NB4 (cell line): ENCODE measurements around the gene IDUA.

ENCODE experiments used
- CTCF ChIP-seq: IDR thresholded peaks from one replicate; pipeline ENCODE4 v1.5.1; 2012; ENCODE audit warnings: low read depth, low read length
- POLR2A ChIP-seq: IDR thresholded peaks from 2 replicates; pipeline ENCODE4 v1.6.1; 2011; ENCODE audit warnings: mild to moderate bottlenecking; ENCODE audit not compliant: insufficient read length; ENCODE audit errors: extremely low read depth

DNA sequence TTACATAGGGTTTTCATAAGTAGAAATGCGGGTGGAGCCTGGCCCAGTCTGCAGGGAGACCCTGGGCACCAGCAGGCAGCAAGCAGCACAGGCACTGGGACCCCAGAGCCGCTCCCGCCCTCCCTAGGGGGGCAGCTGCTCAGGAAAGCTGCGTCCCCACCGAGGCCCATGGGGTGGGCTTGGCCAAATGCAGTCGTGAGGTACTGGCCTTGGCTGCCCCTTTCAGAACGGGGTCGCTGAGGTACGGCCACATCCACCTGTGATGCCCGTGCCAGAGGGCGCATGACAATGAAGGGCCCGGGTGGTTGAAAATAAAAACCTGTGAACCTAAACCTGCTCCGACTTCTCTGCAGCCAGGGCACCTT, 37.9 kb upstream of the IDUA start:
- TF ChIP-seq CTCF: no peak
- TF ChIP-seq POLR2A: no peak
